SKM-1 treated with dmso at 0.1 percent for 144 hours (cell line): ENCODE data around the gene CDCA3.

Source experiments
- DNase-seq: peaks from one replicate; lab custom pipeline; 2025; ENCODE audit not compliant: unreplicated experiment; lab: John Stamatoyannopoulos, UW

Gene CDCA3

DNA sequence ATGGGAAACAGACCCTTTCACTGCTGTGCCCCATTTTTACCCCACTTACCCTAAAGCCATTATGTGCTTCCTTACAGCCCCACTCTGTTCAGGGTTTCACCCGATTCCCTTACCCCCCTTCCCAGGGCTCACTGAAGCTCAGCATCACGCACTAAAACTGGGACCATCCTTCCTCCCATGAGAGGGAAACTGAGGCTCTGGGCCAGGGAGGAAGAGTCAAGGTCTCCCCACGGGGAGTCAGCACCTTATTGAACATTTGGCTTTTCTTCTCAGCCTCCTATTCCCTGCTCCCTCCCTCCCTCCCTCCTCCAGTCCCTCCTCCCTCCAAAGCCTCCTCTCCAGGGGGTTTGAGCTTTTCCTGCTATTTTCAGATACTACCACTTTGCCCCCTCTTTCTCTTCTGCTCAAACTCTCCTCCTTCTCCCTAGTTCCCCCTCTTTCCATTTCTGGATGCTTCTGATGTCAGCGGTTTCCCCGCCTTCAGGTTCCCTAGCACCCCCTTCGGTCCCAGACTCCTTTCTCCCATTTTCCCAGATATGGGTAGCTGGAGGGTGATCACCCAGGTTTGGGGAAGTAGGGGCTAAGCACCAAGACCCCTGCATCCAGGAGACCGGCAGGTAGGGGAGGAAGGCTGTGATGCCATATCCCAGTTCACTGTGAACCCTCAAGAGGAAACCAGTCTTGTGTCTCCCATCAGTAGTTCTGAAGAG, 28.5 kb downstream of the CDCA3 start:
- DNase-seq = no peak

DNA sequence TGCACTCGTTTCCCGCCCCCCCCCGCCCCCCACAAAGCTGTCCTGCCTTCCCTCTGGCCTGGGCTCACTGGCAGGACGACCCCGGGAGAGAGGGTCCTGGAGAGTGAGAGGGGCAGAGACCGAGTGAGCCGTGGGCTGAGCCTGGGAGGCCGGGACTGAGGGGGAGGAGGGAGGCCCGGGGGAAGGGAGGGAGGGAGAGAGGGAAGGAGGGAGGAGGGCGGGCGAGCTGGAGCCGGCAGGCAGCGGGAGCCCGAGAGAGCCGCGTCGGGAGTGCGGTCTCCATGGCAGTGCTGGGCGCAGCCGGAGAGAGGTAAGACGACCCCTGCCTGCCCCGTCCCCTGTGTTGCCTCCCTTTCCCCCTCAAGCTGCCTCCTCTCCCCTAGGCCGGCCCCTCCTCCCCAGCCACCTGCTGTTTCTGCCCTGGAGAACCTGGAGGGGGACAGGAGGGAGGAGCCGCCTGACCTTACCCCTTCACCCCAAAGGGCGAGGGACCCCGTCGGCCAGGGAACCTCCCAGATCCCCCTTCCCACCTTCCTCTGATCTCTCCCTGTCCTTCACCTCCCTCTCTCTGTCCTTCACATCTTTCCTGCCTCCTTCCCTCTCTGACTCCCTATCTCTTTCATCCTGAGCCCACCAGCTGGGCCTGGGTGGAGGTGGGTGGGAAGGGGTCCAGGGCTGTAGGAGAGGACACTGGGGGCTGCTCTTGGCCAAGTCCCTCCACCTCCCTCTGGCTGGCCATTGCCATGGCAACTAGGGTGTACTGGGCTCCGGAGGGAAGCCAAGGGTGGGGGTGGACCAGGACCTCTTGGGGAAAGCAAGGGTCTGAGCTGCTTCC, 29.3 kb downstream of the CDCA3 start, which contains the start of gene GPR162:
TSS of gene GPR162 (plus strand) at position 231 of the 835 bp plus-strand sequence. CDS start 2,078 bp downstream, outside the sequence.
- DNase-seq = no peak

DNA sequence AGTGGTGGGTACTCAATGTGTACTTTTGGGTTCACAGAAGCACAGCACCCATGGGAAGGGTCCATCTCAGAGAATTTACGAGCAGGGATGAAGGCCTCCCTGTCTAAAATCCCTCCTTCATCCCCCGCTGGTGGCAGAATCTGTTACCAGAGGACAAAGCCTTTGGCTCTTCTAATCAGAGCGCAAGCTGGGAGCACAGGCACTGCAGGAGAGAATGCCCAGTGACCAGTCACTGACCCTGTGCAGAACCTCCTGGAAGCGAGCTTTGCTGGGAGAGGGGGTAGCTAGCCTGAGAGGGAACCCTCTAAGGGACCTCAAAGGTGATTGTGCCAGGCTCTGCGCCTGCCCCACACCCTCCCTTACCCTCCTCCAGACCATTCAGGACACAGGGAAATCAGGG, 30.9 kb downstream of the CDCA3 start:
- no peak for DNase-seq

DNA sequence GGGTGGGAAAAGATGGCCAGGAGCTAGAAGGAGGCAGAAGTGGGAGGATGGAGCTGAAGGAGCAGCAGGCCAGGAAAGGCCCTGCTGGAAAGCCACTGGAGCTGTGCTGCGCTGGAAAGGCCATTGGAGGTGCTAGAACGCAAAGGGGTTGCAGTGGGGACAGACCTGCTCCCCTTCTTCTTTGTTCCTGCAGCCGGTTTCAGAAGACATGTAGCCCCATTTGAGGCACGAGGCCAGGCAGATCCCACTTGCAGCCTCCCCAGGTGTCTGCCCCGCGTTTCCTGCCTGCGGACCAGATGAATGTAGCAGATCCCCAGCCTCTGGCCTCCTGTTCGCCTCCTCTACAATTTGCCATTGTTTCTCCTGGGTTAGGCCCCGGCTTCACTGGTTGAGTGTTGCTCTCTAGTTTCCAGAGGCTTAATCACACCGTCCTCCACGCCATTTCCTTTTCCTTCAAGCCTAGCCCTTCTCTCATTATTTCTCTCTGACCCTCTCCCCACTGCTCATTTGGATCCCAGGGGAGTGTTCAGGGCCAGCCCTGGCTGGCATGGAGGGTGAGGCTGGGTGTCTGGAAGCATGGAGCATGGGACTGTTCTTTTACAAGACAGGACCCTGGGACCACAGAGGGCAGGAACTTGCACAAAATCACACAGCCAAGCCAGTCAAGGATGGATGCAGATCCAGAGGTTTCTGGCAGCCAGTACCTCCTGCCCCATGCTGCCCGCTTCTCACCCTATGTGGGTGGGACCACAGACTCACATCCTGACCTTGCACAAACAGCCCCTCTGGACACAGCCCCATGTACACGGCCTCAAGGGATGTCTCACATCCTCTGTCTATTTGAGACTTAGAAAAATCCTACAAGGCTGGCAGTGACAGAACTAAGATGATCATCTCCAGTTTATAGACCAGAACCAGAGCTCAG, 31.7 kb downstream of the CDCA3 start:
- no peak for DNase-seq

DNA sequence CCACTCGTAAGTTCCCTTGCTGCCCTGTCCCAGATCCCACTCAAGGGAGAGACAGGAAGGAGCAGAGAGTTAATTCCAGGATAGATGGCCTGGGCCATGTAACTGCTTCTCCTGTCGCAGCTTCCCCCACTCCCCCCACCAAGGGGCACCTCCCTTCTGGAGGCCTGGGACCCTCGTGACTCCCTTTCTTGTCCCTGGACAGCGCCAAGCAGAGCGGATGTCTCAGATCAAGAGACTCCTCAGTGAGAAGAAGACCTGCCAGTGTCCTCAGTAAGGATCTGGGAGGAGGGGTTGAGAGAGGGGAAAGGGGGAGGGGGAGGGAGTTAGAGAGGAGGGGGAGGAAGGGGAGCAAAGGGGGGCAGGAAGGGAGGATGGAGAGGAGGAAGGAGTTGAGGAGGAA, 32.4 kb downstream of the CDCA3 start:
- DNase-seq = no peak

DNA sequence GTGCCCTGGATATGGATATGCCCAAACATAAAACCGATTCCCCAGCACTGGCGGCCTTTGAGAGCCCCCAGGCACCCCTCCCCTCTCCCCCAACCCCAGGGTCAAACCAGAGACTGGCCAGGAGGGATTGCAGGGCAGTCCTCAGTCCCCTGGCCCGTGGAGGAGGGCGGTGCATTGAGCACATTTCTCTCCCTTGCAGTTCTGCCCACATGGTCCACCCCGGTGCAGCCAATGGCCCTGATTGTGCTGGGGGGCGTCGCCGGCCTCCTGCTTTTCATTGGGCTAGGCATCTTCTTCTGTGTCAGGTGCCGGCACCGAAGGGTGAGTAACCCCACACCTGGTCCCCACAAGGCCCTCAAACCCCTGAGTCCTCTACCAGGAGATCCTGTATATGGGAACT, 32.9 kb downstream of the CDCA3 start:
- no peak for DNase-seq

DNA sequence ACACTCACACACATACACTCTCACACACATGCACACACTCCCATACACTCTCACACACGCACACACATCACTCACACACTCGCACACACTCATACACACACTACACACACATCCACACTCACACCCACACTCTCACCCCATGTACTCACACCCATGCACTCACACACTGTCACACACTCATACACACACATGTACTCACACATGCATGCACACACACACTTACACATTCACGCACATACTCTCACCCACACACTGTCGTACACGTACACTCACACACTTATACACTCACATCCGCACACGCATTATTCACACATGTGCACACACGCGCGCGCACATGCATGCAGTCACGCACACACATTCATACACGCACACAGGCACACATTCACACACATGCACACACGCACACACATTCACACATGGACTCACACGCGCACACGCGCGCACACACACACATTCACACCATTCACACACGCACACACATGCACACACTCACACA, 33.4 kb downstream of the CDCA3 start:
- DNase-seq = no peak

DNA sequence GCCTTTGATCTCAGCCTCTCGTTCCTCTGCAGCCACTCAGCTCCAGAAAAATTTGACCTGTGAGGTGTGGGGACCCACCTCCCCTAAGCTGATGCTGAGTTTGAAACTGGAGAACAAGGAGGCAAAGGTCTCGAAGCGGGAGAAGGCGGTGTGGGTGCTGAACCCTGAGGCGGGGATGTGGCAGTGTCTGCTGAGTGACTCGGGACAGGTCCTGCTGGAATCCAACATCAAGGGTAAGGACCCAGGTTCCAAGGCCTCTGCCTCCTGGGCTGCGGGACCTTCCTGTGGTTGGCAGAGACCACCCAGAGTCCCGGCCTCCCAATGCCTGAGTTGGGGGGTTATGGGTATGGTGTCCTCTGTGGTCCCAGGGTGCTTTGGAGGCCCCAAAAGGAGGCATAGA, 34.0 kb downstream of the CDCA3 start:
- no peak for DNase-seq

DNA sequence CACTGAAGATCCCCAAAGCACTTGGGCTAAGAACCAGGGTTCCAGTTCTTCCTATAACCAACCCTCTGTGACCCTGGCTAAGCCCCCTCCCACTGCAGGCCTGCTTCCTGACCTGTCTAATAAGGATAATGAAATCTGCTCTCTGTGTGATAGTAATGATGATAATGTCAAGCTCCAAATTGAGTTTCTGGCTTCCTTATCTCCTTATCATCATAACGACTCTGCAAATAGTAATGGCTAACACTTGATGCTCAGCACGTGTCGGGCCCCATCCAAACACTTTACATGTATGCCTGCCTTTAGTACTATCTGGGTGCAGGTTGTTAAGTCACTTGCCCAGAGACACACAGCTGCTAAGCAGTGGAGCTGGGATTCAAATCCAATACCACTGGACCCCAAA, 34.5 kb downstream of the CDCA3 start:
- no peak for DNase-seq

DNA sequence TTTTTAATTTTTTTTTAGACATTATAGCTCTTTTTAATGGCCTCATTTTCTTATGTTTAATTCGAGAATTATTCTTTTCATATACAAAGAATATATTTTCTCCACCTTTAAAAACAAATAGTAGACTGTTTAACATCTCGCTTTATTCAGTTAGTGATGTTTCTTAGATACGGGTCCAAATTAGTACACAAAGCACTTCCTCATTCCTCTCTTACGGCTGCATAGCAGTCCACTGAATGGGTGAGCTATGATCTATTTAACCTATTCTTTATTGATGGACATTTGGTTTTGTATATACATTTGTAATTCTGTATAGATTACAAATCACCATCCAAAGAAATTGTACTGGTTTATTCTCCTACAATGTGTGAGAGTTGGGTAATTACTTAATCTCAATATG, 37.7 kb downstream of the CDCA3 start:
- DNase-seq = no peak

DNA sequence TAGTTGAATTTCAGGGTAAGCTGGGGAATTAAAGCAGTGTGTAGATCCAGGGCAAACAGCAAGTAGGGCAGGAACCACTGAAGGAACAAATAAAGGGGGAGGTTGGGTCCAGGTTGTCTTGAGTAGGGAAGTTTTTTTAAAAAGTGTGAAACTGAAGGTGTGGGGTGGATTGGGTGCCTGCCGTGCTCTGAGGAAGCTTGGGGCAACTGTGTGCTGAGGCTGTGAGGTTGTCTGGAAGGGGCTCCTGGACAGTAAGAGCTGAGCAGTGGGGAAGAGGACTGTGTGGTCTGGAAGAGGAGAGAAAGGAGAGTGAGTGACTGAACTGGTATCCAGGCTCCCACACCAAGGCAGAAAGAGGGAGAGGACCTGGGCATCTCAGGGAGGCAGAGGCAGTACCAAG, 40.3 kb downstream of the CDCA3 start:
- no peak for DNase-seq

DNA sequence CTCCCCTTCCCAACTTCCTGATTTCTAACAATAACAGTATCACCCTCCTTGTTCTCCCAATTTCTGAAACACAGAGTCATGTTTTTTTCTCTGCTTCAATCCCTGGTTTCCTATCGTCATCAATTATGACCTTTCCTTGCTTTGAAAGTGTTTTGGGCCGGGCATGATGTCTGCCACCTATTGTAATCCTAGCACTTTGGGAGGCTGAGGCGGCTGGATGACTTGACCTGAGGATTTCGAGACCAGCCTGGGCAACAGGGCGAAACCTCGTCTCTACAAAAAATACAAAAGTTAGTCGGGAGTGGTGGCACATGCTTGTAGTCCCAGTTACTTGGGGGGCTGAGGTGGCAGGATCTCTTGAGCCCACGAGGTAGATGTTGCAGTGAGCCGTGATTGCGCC, 42.0 kb downstream of the CDCA3 start:
- DNase-seq = no peak

DNA sequence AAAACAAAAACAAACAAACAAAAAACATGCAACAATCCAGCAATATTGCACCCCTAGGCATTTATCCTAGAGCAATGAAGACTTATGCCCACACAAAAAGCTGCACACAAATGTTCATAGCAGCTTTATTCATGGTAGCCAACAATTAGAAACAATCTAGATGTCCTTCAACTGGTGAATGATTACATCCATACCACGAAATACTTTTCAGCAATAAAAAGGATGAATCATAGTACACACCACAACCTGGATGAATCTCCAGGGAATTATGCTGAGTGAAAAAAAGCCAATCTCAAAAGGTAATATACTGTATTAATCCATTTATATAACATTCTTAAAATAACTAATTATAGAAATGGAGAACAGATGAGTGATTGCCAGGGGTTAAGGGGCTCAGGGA, 43.9 kb downstream of the CDCA3 start:
- DNase-seq = no peak

DNA sequence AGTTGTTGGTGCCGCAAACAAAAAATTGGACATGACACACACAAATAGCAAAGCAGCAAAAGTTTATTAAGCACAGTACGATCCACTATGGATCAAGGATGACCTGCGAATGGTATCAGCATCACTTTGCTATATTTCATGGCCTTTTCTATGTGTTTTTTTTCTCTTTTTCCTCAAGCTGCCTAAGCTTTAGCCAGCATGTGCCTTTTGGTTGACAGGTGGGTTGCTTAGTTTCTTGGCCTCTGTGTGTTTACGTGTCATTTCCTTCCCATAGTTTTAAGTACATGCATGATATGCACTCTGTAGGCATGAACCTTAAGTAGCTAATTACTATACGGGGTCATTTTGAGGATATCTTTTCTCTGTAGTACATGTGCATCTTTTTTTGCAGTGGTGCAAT, 51.9 kb downstream of the CDCA3 start:
- DNase-seq = no peak
